Measurements from ENCODE around the gene AGK.

Gene AGK

GRCh38 chr7:141562543-141562942 is 11.3 kb downstream of the AGK start:
- DNase-seq (ENCODE audit: low read depth, low spot score), result no peak
- H3K4me3 ChIP-seq (ENCODE audit: low read depth, low read length), result no peak overlapping the region
- in situ Hi-C loops (cut with HindIII; ENCODE audit: low sequenced_read_pairs), result no loop called here
- TF ChIP-seq CTCF (IDR thresholded peaks at IDR 0.05; ENCODE audit: low read depth, low read length), result no peak

GRCh38 chr7:141562972-141563371 is 11.8 kb downstream of the AGK start:
- peak; percentile 42 for DNase-seq (ENCODE audit: low read depth, low spot score)
- in situ Hi-C loops (cut with HindIII; ENCODE audit: low sequenced_read_pairs), result no loop called here
- H3K4me3 ChIP-seq (ENCODE audit: low read depth, low read length), result no peak overlapping the region
- no peak for TF ChIP-seq CTCF (IDR thresholded peaks at IDR 0.05; ENCODE audit: low read depth, low read length)

- DNase-seq (ENCODE audit: low read depth, low spot score), result no peak
- no peak for TF ChIP-seq CTCF (IDR thresholded peaks at IDR 0.05; ENCODE audit: low read depth, low read length)
- no peak overlapping the region for H3K4me3 ChIP-seq (ENCODE audit: low read depth, low read length)
- in situ Hi-C loops (cut with HindIII; ENCODE audit: low sequenced_read_pairs), result no loop called here
These were observed 12.9 kb downstream of the AGK start for GRCh38 chr7:141563956-141564623.

- no peak for DNase-seq (ENCODE audit: low read depth, low spot score)
- TF ChIP-seq CTCF (IDR thresholded peaks at IDR 0.05; ENCODE audit: low read depth, low read length), result no peak
- in situ Hi-C loops (cut with HindIII; ENCODE audit: low sequenced_read_pairs), result no loop called here
- H3K4me3 ChIP-seq (ENCODE audit: low read depth, low read length), result no peak overlapping the region
These were observed 16.2 kb downstream of the AGK start for GRCh38 chr7:141567432-141567831.

- DNase-seq (ENCODE audit: low read depth, low spot score), result no peak
- H3K4me3 ChIP-seq (ENCODE audit: low read depth, low read length), result no peak overlapping the region
- no peak for TF ChIP-seq CTCF (IDR thresholded peaks at IDR 0.05; ENCODE audit: low read depth, low read length)
- in situ Hi-C loops (cut with HindIII; ENCODE audit: low sequenced_read_pairs), result no loop called here
These were observed 17.0 kb downstream of the AGK start for GRCh38 chr7:141568227-141568626.

- in situ Hi-C loops (cut with HindIII; ENCODE audit: low sequenced_read_pairs), result no loop called here
- no peak for TF ChIP-seq CTCF (IDR thresholded peaks at IDR 0.05; ENCODE audit: low read depth, low read length)
- no peak overlapping the region for H3K4me3 ChIP-seq (ENCODE audit: low read depth, low read length)
- no peak for DNase-seq (ENCODE audit: low read depth, low spot score)
These were observed 19.8 kb downstream of the AGK start for GRCh38 chr7:141571059-141571458.

All from astrocyte of the spinal cord (primary cell).